Stimulated activated memory B cell treated with anti-CD40 and anti-IgM and Interleukin-4, amounts not matched to agents 10 μg/mL and 1 μg/mL and 100 μg/mL, for 72 hours (primary cell): Measurements from ENCODE around the gene PIK3R2.

Experiments
- ATAC-seq: fragments of 150-1000 bp; cut with Tn5 transposase; 2 replicates; pipeline ENCODE4 v1.10.0; 2021
- H3K27ac Mint-ChIP-seq: one replicate; pipeline ENCODE4 v1.8.0; 2022; ENCODE audit warnings: mild to moderate bottlenecking, mixed read lengths
- H3K27me3 Mint-ChIP-seq: one replicate; pipeline ENCODE4 v1.8.0; 2022; ENCODE audit warnings: mixed read lengths
- H3K36me3 Mint-ChIP-seq: one replicate; pipeline ENCODE4 v1.8.0; 2022; ENCODE audit warnings: mixed read lengths
- H3K4me1 Mint-ChIP-seq: one replicate; pipeline ENCODE4 v1.8.0; 2022; ENCODE audit warnings: mixed read lengths
- H3K4me3 Mint-ChIP-seq: one replicate; pipeline ENCODE4 v1.8.0; 2022; ENCODE audit warnings: mild to moderate bottlenecking, moderate library complexity, mixed read lengths
- H3K9me3 Mint-ChIP-seq: one replicate; pipeline ENCODE4 v1.8.0; 2022; ENCODE audit warnings: mixed read lengths

Gene PIK3R2

DNA sequence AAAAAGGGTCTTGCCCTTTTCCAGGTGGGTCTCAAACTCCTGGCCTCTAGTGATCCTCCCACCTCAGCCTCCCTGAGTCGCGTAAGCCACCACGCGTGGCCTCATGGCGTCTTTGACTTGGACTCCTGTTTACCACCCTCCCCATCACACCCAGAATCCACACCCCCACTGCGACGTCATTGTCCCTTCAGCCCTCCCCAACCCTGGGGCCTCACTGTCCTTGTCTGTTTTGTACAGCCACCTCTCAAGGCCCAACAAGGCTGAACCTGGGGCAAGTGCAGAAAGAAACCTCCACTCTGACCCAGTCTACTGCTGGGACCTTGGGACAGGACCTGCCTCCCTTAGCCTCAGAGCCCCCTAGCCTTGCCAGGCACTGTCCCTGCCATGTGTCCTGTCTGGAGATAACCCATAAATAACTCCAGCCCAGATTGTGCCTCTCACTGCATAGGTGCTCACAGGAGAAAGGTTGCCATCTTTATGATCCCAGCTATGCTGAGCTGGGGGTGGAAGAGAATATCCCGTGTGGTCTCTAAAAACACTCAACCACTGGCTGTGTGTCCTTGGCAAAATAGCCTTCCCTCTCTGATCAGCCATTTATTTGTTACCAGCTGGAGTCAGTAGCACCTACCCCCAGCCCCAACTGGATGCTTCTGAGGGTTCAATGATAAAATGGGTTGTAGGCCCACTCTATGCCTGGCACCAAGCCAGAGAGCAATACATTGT, 18.8 kb downstream of the PIK3R2 start:
- H3K4me1 Mint-ChIP-seq: peaks cover 72% of the 10 kb centered on the region
- peaks cover 50% of the 10 kb centered on the region for H3K36me3 Mint-ChIP-seq
- H3K4me3 Mint-ChIP-seq: peak overlapping the region; percentile 91
- ATAC-seq: no peak
- H3K9me3 Mint-ChIP-seq: no peaks in the 10 kb centered on the region
- H3K27ac Mint-ChIP-seq: peak overlapping the region; percentile 92
- no peaks in the 10 kb centered on the region for H3K27me3 Mint-ChIP-seq

DNA sequence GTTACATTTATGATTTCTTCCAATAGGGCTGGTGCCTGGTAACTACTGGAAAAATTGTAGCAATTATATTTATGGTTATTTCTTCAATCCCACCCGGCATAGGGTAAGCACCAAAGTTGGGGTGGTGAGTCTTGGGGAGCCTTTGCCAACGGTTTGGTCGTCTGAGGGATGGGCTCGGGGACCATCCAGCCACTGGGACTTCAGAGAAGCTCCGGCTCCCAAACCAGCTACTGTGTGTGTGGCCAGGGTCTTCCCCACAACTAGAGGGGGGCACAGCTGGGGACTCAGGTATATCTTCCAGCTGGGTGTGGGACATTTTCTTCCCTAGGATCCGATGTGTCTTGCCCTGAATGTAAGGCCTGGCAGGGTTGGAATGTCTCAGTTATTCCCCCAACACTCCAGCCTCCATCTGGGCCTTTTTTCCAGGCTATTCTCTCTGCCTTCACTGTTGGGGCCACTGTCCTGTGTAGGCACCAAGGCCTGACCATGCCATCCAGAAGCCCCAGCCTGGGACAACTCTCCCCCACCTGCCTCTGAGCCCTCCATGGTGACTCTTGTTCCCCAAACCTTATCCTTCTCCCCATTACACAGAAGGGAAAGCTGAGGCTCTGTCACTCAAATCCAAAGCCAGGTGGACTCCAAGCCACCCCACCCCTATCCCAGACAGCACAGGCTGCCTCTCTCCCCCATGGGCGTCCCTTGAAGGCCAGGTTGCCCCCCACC, 19.5 kb downstream of the PIK3R2 start:
- Mint-ChIP-seq H3K27me3 (no peaks in the 10 kb centered on the region), H3K4me3 (peak overlapping the region; percentile 94), H3K9me3 (no peaks in the 10 kb centered on the region), H3K36me3 (peaks cover 50% of the 10 kb centered on the region), H3K4me1 (peaks cover 79% of the 10 kb centered on the region), H3K27ac (peak overlapping the region; percentile 92)
- ATAC-seq: no peak

DNA sequence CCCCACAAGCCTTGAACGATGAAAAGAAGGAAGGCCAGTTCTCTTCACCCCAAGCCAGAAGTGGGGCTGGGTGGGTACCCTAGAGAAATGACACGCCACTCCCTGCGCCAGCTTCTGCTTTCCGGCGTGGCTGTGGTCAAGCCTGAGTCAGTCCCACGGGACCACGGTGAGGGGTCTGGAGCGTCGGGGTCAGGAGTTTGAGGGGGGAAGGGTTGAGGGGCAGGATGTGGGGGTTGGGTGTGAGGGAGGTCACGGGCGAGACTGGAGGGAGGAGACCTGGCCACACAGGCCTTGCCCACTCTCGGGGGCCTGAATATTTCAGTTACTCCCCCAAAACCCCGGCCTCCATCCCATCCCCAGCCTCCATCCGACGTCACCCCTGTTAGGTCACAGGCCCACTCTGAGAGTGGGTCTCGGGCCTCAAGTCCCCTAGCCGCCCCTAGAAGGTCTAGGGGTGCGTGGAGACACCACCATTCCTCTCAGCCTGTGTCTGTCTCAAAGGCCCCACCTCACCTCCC, 20.1 kb downstream of the PIK3R2 start:
- ATAC-seq: peak; percentile 59
- Mint-ChIP-seq H3K4me1 (peaks cover 81% of the 10 kb centered on the region), H3K27me3 (no peaks in the 10 kb centered on the region), H3K27ac (peak overlapping the region; percentile 92), H3K4me3 (peak overlapping the region; percentile 94), H3K36me3 (peaks cover 50% of the 10 kb centered on the region), H3K9me3 (no peaks in the 10 kb centered on the region)

DNA sequence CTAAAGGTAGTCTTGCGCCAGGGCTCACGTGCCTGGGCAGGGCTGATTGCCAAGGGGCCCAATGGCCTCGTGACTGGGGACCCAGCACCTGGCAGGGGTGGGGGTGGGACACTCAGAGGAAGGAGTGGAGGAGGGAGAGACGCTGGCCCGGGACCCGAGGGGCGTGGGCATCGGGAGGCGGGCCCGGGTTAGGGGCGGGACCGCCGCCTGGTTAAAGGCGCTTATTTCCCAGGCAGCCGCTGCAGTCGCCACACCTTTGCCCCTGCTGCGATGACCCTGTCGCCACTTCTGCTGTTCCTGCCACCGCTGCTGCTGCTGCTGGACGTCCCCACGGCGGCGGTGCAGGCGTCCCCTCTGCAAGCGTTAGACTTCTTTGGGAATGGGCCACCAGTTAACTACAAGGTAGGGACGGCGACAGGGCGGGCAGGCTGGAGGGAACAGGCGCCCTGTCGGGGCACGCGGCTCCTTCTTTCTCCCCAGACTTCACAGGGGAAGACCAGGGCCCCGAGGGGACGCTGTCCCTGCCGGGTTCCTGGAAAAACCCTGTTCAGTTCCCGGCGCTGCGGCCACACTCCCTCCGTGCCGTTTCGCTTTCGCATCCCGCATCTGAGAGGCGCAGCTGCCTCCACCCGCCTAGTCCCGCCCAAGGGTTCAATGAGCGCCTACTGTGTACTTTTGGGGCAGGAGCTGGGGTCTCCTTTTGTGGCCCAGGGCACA, 20.8 kb downstream of the PIK3R2 start, which contains the start of gene IFI30:
Gene IFI30 (plus strand): TSS at position 242 of the 717 bp plus-strand sequence. CDS start 29 bp downstream, at position 271.
- Mint-ChIP-seq H3K27ac (peak within 1 kb of the TSS; percentile 92), H3K4me1 (peaks cover 80% of the 10 kb centered on the region), H3K27me3 (no peaks in the 10 kb centered on the region), H3K36me3 (peaks cover 52% of the 10 kb centered on the region), H3K9me3 (no peaks in the 10 kb centered on the region), H3K4me3 (peak within 1 kb of the TSS; percentile 94)
- ATAC-seq: peak; percentile 82

DNA sequence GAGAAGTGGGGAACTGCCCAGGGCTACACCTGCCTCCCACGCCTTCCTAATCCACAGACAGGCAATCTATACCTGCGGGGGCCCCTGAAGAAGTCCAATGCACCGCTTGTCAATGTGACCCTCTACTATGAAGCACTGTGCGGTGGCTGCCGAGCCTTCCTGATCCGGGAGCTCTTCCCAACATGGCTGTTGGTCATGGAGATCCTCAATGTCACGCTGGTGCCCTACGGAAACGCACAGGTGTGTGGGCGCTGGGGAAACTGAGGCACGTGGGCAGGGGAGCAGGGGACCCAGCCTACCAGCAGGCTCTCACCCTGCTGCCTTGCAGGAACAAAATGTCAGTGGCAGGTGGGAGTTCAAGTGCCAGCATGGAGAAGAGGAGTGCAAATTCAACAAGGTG, 22.0 kb downstream of the PIK3R2 start:
- H3K36me3 Mint-ChIP-seq: peaks cover 55% of the 10 kb centered on the region
- peak overlapping the region; percentile 92 for H3K27ac Mint-ChIP-seq
- H3K9me3 Mint-ChIP-seq: no peaks in the 10 kb centered on the region
- no peak for ATAC-seq
- H3K4me1 Mint-ChIP-seq: peaks cover 81% of the 10 kb centered on the region
- H3K4me3 Mint-ChIP-seq: peak overlapping the region; percentile 94
- H3K27me3 Mint-ChIP-seq: no peaks in the 10 kb centered on the region

DNA sequence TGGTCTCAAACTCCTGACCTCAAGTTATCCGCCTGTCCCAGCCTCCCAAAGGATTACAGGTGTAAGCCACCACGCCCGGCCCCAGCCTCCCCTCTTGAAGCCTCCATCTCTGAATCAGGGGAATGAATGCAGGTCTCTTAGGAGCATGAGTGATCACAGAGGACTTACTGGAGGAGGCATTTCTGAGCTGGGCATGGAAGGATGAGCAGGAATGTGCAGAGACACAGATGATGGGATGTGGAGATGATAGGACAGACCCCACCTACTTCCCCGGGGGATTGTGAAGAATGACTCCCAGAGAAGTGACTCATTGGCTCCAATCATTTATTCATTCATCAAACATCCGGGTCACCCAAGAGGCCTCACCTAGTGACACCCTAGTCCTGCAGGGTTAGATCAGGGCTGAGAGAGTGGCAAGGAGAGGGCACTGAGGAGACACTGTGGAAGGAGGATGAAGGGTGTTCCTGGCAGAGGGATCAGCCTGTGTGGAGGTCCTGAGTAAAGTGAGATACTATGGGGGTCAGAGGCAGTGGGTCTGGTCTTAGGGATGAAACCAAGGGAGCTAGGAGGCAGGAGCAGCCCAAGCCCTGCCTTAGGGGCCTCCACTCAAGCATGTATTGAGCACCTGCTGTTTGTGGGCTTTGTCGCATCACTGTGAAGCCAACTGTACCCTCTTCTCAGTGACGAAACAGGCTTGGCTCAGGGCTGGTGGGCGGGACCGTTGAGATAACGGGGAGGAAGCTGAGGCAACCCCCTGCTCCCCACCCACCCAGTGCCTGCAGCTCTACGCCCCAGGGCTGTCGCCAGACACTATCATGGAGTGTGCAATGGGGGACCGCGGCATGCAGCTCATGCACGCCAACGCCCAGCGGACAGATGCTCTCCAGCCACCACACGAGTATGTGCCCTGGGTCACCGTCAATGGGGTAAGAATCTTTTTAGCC, 23.7 kb downstream of the PIK3R2 start:
- Mint-ChIP-seq H3K27me3 (no peaks in the 10 kb centered on the region), H3K27ac (peak overlapping the region; percentile 74), H3K4me1 (peaks cover 77% of the 10 kb centered on the region), H3K9me3 (no peaks in the 10 kb centered on the region), H3K4me3 (peak overlapping the region; percentile 94), H3K36me3 (peaks cover 55% of the 10 kb centered on the region)
- ATAC-seq: no peak

DNA sequence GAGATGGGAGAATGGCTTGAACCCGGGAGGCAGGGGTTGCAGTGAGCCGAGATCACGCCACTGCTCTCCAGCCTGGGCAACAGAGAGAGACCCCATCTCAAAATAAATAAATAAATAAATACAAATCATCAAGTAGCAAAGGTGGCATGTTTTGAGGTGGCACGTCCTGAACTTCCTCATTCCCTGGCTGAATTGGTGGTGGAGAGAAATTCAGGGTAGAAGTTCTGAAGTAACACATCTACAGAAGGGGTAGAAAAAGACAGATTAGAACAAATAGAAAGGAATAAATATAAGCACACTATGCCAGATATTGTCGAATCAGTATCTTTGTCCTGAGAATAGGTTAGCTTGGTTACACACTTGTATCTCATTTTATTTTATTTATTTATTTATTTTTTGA, 27.0 kb downstream of the PIK3R2 start:
- no peaks in the 10 kb centered on the region for H3K9me3 Mint-ChIP-seq
- no peak for ATAC-seq
- H3K36me3 Mint-ChIP-seq: peaks cover 44% of the 10 kb centered on the region
- H3K4me3 Mint-ChIP-seq: no peak overlapping the region
- peaks cover 60% of the 10 kb centered on the region for H3K4me1 Mint-ChIP-seq
- no peaks in the 10 kb centered on the region for H3K27me3 Mint-ChIP-seq
- H3K27ac Mint-ChIP-seq: peak overlapping the region; percentile 74

DNA sequence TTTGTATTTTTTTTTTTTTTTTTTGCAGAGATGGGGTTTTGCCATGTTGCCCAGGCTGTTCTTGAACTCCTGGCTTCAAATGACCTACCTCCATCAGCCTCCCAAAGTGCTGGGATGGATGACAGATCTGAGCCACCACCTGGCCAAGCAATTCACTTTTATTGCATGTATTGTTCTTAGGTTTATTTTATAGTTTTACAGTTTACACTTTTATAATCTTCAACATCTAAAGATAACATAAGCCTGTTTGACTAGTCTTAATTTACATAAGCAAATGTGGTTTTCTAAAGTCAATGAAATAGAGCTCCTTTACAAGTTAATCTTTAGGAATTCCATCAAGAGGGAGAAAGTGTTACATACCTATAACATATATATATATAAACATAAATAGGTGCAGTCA, 30.6 kb downstream of the PIK3R2 start:
- Mint-ChIP-seq H3K9me3 (no peaks in the 10 kb centered on the region), H3K27ac (no peak overlapping the region), H3K4me1 (peaks cover 33% of the 10 kb centered on the region), H3K27me3 (no peaks in the 10 kb centered on the region), H3K36me3 (peaks cover 11% of the 10 kb centered on the region), H3K4me3 (no peak overlapping the region)
- ATAC-seq: no peak

DNA sequence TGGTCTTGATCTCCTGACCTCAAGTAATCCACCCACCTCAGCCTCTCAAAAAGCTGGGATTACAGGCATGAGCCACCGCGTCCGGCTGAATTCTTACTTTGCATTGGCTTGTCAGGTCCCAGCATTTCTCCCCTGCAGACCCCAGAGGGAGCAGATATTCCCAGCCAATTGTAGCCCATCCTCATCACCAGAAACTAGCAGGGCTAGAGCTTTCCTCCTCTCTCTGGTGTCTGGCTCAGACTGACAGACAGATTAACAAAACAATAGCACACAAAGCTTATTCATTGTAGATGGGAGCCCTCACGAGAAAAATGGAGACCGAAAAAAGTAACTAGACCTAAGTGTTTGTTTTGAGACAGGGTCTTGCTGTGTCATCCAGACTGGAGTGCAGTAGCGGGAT, 32.6 kb downstream of the PIK3R2 start:
- Mint-ChIP-seq H3K27ac (peak overlapping the region; percentile 61), H3K27me3 (no peaks in the 10 kb centered on the region), H3K36me3 (no peaks in the 10 kb centered on the region), H3K4me3 (no peak overlapping the region), H3K4me1 (peaks cover 18% of the 10 kb centered on the region), H3K9me3 (no peaks in the 10 kb centered on the region)
- no peak for ATAC-seq

DNA sequence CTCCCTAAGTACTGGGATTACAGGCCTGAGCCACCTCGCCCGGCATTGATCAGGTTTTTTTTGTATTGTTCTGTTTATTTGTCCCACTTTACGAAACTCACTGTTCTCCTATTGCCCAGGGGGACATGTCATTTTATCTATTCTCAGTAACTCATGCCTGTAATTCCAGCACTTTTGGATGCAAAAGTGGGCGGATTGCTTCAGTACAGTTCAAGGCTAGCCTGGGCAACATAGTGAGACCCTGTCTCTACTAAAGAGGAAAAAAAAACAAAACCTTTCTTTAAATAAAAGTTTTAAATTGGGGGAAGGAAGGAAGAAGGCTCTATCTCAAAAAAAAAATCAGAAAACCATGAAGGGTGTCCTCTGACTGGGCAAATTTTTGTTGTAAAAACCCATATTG, 37.3 kb downstream of the PIK3R2 start:
- Mint-ChIP-seq H3K27ac (no peak overlapping the region), H3K4me3 (no peak overlapping the region), H3K4me1 (peaks cover 29% of the 10 kb centered on the region), H3K9me3 (no peaks in the 10 kb centered on the region), H3K27me3 (no peaks in the 10 kb centered on the region), H3K36me3 (peaks cover 5% of the 10 kb centered on the region)
- no peak for ATAC-seq

DNA sequence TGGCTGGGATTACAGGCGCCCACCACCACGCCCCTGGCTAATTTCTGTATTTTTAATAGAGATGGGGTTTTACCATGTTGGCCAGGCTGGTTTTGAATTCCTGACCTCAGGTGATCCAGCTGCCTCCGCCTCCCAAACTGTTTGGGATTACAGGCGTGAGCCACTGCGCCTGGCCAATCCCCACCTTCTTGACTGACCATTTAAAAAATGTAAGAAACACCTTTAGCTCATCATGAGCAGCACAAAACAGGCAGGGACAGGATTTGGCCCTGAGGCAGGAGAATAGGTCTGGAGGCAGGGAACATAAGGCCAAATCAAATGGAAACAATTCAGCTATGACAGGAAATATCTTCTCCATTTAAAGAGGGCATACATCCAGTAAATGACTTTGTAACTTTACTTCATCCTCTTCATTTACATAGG, 38.7 kb downstream of the PIK3R2 start:
- no peaks in the 10 kb centered on the region for H3K9me3 Mint-ChIP-seq
- peaks cover 30% of the 10 kb centered on the region for H3K4me1 Mint-ChIP-seq
- no peak for ATAC-seq
- peak overlapping the region; percentile 76 for H3K4me3 Mint-ChIP-seq
- H3K36me3 Mint-ChIP-seq: peaks cover 11% of the 10 kb centered on the region
- H3K27ac Mint-ChIP-seq: peak overlapping the region; percentile 93
- no peaks in the 10 kb centered on the region for H3K27me3 Mint-ChIP-seq

DNA sequence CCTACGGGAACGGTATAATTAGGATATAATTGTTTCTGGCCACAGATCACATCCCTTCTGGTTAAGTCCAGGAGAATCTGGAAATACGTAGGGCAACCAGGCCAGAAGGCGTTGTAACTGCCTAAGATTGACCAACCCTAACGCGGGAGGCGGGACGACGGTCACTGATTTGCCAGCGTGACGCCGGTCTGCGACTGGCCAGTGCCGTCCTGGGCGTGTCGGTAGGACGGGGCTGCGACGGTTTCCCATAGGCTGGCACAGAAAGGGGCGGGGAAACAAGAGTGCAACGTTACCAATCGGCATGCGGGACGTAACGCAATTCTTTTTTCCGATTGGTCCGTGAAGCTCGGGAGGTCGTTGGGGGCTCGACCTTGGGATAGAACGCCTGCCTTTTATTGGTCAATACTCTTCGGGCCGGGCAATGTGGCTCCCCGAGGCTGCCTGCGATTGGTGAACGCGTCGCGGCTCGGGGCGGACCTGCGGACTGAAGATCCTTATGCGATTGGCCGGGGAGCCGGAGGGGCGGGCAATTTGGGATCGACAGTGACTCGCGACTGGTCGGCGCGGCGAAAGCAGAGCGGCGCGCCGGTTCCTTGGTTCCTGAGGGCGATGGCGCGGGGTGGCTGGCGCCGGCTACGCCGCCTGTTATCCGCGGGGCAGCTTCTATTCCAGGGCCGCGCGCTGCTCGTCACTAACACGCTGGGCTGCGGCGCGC, 39.9 kb downstream of the PIK3R2 start, which contains the start of gene MPV17L2:
Gene MPV17L2 (plus strand): TSS at position 546 of the 715 bp plus-strand sequence. CDS start 64 bp downstream, at position 610.
- peak; percentile 96 for ATAC-seq
- peak within 1 kb of the TSS; percentile 76 for H3K4me3 Mint-ChIP-seq
- H3K27me3 Mint-ChIP-seq: no peaks in the 10 kb centered on the region
- H3K36me3 Mint-ChIP-seq: peaks cover 12% of the 10 kb centered on the region
- H3K9me3 Mint-ChIP-seq: no peaks in the 10 kb centered on the region
- H3K27ac Mint-ChIP-seq: peak within 1 kb of the TSS; percentile 93
- peaks cover 30% of the 10 kb centered on the region for H3K4me1 Mint-ChIP-seq

DNA sequence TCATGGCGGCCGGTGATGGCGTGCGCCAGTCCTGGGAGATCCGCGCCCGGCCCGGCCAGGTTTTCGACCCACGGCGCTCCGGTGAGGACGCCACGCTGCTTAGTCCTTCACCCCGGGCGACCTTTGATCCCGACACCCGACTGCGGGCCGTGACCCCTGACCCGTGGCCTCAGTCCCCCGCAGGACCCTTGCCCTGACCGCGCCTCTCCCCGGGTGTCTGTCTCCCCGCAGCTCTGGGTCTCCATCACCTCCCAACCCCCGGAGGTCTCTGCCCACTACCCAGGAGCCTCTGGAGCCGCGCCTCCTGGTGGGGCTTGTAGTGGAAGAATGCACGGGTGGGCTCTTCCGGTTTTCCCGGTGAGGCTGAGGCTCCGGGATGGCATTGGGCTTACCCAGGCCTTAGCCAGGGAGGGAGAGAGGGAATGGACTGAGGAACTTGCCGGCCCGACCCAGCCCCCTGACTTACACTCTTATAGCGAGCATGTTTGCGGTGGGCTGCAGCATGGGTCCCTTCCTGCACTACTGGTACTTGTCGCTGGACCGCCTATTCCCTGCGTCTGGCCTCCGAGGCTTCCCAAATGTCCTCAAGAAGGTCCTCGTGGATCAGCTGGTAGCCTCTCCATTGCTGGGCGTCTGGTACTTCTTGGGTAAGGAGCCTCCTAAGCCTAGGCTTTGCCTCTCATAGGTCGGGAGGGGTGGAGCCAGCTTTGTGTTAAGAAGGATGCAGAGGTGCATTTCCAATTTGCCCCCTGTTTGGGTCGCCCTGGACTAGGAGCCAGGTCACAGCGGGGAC, 40.6 kb downstream of the PIK3R2 start:
- ATAC-seq: peak; percentile 11

More for the DNA sequence above, 40.6 kb downstream of the PIK3R2 start:
- no peaks in the 10 kb centered on the region for H3K9me3 Mint-ChIP-seq
- H3K27me3 Mint-ChIP-seq: no peaks in the 10 kb centered on the region
- H3K27ac Mint-ChIP-seq: peak overlapping the region; percentile 93
- peak overlapping the region; percentile 76 for H3K4me3 Mint-ChIP-seq
- H3K4me1 Mint-ChIP-seq: peaks cover 30% of the 10 kb centered on the region
- H3K36me3 Mint-ChIP-seq: peaks cover 19% of the 10 kb centered on the region
